ENCODE data around the gene LRP4.
"Not testable (repeated sequence)": the region's sequence is repeated elsewhere in the genome, so short reads cannot be mapped to it uniquely, and the experiment has no call there.

GRCh38 chr11:46927928-46928327 is 9.6 kb upstream of the LRP4 start:
- not testable (repeated sequence) for TF ChIP-seq CTCF, POLR2A (IDR thresholded peaks at IDR 0.05)
